Measurements from ENCODE around the gene ERAL1. TPM values are rescaled to one million over a fixed set of nuclear protein-coding genes. Genes with fewer than 3 reads are reported as not detected.

The ERAL1 gene
- total RNA-seq, 4 donors from 2014 or later, result 24.5 to 38.0 (median 27.7) TPM

DNA sequence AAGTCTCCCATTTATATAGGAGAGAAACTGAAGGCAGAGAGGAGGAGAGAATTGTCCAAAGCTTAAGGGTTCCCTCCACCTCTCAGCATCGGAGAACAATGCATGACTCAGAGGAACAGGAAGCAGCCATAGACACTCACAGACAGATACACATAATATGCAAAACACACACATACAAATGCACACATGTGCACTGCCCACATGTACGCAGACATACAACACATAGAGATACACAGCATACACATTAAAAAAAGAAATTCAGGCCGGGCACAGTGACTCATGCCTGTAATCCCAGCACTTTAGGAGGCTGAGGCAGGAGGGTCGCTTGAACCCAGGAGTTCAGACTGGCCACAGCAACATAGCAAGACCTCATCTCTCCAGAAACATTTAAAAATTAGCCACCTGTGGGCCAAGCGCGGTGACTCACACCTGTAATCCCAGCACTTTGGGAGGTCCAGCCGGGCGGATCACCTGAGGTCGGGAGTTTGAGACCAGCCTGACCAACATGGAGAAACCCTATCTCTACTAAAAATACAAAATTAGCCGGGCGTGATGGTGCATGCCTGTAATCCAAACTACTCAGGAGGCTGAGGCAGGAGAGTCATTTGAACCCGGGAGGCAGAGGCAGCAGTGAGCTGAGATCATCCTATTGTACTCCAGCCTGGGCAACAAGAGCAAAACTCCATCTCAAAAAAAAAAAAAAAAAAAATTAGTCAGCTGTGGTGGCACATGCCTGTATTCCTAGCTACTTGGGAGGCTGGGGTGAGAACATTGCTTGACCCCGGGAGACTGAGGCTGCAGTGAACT is 11.3 kb downstream of the ERAL1 start:
- TF ChIP-seq EP300 (IDR thresholded peaks at IDR 0.05), result no peak
- TF ChIP-seq, protein P1, sequence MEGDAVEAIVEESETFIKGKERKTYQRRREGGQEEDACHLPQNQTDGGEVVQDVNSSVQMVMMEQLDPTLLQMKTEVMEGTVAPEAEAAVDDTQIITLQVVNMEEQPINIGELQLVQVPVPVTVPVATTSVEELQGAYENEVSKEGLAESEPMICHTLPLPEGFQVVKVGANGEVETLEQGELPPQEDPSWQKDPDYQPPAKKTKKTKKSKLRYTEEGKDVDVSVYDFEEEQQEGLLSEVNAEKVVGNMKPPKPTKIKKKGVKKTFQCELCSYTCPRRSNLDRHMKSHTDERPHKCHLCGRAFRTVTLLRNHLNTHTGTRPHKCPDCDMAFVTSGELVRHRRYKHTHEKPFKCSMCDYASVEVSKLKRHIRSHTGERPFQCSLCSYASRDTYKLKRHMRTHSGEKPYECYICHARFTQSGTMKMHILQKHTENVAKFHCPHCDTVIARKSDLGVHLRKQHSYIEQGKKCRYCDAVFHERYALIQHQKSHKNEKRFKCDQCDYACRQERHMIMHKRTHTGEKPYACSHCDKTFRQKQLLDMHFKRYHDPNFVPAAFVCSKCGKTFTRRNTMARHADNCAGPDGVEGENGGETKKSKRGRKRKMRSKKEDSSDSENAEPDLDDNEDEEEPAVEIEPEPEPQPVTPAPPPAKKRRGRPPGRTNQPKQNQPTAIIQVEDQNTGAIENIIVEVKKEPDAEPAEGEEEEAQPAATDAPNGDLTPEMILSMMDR (IDR thresholded peaks at IDR 0.05), result no peak
- TF ChIP-seq POLR2A (IDR thresholded peaks at IDR 0.05; ENCODE audit: low read depth), result no peak
- no peak for TF ChIP-seq POLR2AphosphoS5 (IDR thresholded peaks at IDR 0.05)
- intact Hi-C loops (cut with DNase I), result no loop called here
- H3K4me1 ChIP-seq, result no peaks in the 10 kb centered on the region

DNA sequence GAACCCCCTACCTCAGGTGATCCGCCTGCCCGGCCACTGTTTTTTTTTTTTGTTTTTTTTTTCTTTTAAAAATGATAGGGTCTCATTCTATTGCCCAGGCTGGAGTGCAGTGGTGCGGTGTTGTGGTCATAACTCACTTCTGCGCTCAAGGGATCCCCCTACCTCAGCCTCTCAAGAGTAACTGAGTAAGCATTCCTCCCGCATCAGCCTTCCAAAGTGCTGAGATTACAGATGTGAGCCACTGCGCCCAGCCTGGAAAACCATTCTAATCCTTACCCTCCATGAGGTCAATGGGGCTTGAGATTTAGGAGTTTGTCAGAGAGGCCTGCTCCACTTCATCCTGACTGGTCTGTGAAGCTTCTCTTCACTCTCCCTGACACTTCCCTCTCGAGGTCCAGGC is 12.5 kb downstream of the ERAL1 start:
- H3K27ac ChIP-seq (replicated peaks in 1 of 4), result no peak overlapping the region
- 94% methylated on average over 7 of the region's 7 CpGs for WGBS
- H3K27me3 ChIP-seq, result no peaks in the 10 kb centered on the region
- no peak for TF ChIP-seq POLR2AphosphoS5 (IDR thresholded peaks at IDR 0.05)
- TF ChIP-seq, protein P1 (IDR thresholded peaks at IDR 0.05), result no peak
- no peak for TF ChIP-seq EP300 (IDR thresholded peaks at IDR 0.05)
- TF ChIP-seq POLR2A (IDR thresholded peaks at IDR 0.05; ENCODE audit: low read depth), result no peak
- no peaks in the 10 kb centered on the region for H3K9me3 ChIP-seq
- no peaks in the 10 kb centered on the region for H3K4me1 ChIP-seq
- no peak for DNase-seq (ENCODE audit: extremely low spot score)
- H3K4me3 ChIP-seq, result no peak overlapping the region
- intact Hi-C loops (cut with DNase I), result no loop called here
- peaks cover 0 to 8% (median 0%) of the 10 kb centered on the region in 4 donors for H3K36me3 ChIP-seq

More for the DNA sequence above, 11.3 kb downstream of the ERAL1 start:
- Histone ChIP-seq H3K9me3 (no peaks in the 10 kb centered on the region), H3K4me3 (no peak overlapping the region), H3K36me3 (peaks cover 0 to 16% (median 5%) of the 10 kb centered on the region in 4 donors), H3K27me3 (no peaks in the 10 kb centered on the region), H3K27ac (replicated peaks in 1 of 4) (no peak overlapping the region)
- 93% methylated on average over 13 of the region's 13 CpGs for WGBS
- DNase-seq (ENCODE audit: extremely low spot score), result no peak

DNA sequence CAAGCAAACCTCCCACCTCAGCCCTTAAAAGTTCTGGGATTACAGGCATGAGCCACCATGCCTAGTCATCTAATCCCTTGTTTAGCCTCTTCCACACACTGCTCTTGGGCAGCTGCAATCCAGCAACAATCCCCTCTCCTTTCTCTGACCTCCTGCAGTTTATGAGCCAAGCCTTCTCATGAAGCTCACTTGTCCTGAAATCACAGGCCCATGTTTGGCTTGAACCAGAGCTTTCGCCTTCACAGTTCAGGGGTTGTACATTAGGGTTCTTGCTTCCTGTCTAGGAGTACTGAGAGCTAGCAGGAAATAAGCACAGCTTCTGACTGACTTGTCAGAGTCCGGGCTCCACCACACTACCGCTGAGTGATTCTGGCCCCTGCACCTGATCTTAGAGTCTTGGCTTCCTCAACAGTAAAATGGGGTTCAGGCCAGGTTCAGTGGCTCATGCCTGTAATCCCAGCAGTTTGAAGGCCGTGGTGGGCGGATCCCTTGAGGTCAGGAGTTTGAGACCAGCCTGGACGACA is 16.3 kb downstream of the ERAL1 start:
- intact Hi-C loops (cut with DNase I), result no loop called here
- Histone ChIP-seq H3K27me3 (no peaks in the 10 kb centered on the region), H3K36me3 (no peaks in the 10 kb centered on the region), H3K27ac (replicated peaks in 1 of 4) (no peak overlapping the region), H3K4me1 (no peaks in the 10 kb centered on the region), H3K9me3 (no peaks in the 10 kb centered on the region), H3K4me3 (no peak overlapping the region)
- TF ChIP-seq POLR2A (IDR thresholded peaks at IDR 0.05; ENCODE audit: low read depth), result no peak
- TF ChIP-seq POLR2AphosphoS5 (IDR thresholded peaks at IDR 0.05), result no peak
- TF ChIP-seq EP300 (IDR thresholded peaks at IDR 0.05), result no peak
- TF ChIP-seq, protein P1 (IDR thresholded peaks at IDR 0.05), result no peak
- WGBS, result 92% methylated on average over 6 of the region's 6 CpGs
- DNase-seq (ENCODE audit: extremely low spot score), result no peak

DNA sequence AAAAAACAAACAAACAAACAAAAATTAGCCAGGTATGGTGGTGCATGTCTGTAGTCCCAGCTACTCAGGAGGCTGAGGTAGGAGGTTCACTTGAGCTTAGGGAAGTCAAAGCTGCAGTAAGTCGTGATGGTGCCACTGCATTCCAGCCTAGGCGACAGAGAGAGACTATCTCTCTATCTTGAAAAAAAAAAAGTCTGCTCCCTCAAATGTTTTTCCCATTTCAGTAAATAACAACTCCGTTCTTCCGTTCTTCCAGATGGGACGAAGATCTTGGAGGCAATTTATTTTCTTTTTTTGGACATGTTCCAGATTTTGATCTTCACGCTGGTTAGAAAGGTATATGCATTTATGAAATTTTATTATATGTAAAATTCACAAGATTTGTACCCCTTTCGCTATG is 19.0 kb downstream of the ERAL1 start:
- 89% methylated on average over 7 of the region's 7 CpGs for WGBS

More for the DNA sequence above, 19.0 kb downstream of the ERAL1 start:
- Histone ChIP-seq H3K36me3 (peaks cover under 1 to 15% (median 7%) of the 10 kb centered on the region in 4 donors), H3K4me1 (no peaks in the 10 kb centered on the region), H3K9me3 (no peaks in the 10 kb centered on the region), H3K27ac (replicated peaks in 1 of 4) (no peak overlapping the region), H3K27me3 (no peaks in the 10 kb centered on the region), H3K4me3 (no peak overlapping the region)
- intact Hi-C loops (cut with DNase I), result no loop called here
- TF ChIP-seq, protein P1 (IDR thresholded peaks at IDR 0.05), result no peak
- no peak for DNase-seq (ENCODE audit: extremely low spot score)

Measured in esophagus muscularis mucosa (tissue), 4 donors.